Effector CD4-positive, alpha-beta T cell (primary cell): ENCODE results near the gene ETV2.
"Not testable (repeated sequence)": the region's sequence is repeated elsewhere in the genome, so short reads cannot be mapped to it uniquely, and the experiment has no call there.

Source experiments
- DNase-seq: peaks from one replicate; pipeline ENCODE4 v3.0.0-alpha.2; 2020
- total RNA-seq: gene quantifications from one replicate; lab custom pipeline; 2026; lab: John Stamatoyannopoulos, UW

ETV2 gene, protein sequence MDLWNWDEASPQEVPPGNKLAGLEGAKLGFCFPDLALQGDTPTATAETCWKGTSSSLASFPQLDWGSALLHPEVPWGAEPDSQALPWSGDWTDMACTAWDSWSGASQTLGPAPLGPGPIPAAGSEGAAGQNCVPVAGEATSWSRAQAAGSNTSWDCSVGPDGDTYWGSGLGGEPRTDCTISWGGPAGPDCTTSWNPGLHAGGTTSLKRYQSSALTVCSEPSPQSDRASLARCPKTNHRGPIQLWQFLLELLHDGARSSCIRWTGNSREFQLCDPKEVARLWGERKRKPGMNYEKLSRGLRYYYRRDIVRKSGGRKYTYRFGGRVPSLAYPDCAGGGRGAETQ
- 0.56 reads per million for total RNA-seq

DNA sequence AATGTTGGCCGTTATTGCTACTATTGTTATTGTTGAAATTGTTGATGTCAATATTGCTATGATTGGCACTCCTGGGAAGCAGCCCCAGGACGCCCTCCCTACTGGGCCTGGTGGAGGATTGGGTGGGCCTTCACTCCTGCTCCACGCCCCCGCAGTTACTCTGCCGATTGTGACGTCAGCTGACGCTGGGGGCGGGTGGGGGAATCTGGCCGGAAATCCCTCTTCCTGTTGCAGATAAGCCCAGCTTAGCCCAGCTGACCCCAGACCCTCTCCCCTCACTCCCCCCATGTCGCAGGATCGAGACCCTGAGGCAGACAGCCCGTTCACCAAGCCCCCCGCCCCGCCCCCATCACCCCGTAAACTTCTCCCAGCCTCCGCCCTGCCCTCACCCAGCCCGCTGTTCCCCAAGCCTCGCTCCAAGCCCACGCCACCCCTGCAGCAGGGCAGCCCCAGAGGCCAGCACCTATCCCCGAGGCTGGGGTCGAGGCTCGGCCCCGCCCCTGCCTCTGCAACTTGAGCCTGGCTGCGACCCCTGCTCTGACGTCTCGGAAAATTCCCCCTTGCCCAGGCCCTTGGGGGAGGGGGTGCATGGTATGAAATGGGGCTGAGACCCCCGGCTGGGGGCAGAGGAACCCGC is at the start of gene ETV2:
TSS of gene ETV2 (plus strand) at position 231 of the 637 bp plus-strand sequence. CDS start 716 bp downstream, outside the sequence.
- peak; percentile 31 for DNase-seq

DNA sequence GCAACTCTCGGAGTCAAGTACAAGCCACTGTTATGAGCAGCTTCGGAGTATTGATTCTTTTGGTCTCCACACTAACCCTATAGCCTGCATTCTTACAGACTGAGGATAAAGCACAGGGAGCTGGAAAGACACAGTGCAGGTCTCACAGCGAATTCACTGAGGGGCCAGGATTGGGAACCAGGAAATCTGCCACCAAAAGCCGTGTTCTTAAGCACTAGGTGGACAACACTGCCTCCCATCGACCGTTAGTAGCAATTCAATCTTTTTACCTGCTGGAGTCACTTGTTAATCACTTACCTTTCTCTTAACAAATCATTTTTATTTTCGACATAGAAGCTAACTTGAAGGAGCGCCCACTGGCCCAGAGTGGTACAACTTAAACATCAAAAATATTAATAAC is 49.3 kb upstream of the ETV2 start:
- no peak for DNase-seq

DNA sequence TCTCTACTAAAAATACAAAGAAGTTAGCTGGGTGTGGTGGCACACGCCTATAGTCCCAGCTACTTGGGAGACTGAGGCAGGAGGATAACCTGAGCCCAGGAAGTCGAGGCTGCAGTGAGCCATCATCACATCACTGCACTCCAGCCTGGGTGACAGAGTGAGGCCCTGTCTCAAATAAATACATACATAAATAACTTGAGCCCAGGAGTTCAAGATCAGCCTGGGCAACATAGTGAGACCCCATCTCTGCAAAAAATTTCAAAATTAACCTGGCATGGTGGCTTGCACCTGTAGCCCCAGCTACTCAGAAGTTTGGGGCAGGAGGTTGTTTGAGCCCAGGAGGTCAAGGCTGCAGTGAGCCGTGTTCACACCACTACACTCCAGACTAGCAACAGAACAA is 46.5 kb upstream of the ETV2 start:
- DNase-seq = not testable (repeated sequence)

DNA sequence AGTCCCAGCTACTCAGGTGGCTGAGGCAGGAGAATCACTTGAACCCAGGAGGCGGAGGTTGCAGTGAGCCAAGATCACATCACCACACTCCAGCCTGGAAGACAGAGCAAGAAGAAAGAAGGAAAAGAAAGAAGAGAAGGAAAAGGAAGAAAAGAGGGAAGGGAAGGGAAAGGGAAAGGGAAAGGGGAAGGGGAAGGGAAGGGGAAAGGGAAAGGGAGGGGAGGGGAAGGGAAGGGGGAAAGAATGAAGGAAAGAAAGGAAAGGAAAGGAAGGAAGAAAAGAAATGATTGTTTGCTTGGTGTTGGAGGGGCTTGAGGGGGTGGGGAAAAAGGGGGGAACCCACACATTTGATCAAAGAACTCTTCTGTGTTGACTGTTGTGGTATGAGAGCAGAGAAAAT is 45.6 kb upstream of the ETV2 start:
- DNase-seq = no peak

DNA sequence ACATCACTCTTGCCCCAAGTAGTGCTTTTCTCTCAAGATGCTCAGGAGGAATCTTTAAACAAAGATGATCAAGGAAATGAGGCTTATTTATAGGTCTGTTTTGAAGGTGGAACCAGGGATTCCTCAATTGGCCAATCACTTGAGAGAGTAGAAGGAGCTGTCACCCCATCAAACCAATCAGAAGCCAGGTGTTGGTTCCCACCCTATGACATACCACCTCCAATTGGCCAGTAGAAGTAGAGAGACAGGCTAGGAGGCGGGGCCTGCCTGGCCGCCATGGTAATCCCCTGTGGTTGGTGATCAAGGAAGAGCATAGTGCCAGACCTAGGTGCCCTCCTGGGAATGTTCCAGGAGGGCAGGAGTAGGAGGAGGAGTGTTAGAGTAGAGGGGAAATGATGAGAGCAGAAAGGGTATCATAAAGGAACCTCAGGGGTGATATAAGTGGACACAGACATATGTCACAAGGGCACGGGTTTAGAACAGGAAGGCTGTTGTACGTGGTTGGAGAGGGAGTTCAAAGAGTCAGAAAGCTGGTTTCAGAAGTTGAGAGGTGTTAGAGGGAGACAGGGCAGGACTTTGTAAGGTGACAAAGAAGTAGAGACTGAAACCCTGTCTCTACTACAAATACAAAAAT is 45.1 kb upstream of the ETV2 start:
- no peak for DNase-seq

DNA sequence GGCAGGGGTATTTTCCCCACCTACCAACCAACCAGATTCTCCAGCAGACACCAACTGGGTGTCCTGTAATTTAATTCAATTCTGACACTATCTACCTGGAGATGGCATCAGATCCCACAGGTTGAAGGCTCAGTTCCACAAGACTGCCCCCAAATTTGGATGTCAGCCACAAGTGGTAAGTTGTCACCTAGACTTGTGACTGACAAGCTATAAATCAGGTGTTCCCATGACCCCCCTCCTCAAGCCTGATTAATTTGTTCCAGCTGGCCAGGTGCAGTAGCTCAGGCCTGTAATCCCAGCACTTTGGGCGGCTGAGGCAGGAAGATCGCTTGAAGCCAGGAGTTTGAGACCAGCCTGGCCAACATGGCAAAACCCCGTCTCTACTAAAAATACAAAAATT is 39.6 kb upstream of the ETV2 start:
- no peak for DNase-seq

DNA sequence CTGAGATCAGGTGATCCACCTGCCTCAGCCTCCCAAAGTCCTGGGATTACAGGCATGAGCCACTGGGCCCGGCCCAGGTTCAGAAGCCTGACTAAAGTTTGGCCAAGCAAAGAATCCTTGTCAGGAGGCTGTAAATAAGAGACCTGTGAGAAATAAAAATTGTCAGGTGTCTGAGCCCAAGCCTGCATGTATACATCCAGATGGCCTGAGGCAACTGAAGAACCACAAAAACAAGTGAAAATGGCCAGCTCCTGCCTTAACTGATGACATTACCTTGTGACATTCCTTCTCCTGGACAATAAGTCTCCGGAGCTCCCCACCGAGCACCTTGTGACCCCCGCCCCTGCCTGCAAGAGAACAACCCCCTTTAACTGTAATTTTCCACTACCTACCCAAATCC is 37.1 kb upstream of the ETV2 start:
- not testable (repeated sequence) for DNase-seq

DNA sequence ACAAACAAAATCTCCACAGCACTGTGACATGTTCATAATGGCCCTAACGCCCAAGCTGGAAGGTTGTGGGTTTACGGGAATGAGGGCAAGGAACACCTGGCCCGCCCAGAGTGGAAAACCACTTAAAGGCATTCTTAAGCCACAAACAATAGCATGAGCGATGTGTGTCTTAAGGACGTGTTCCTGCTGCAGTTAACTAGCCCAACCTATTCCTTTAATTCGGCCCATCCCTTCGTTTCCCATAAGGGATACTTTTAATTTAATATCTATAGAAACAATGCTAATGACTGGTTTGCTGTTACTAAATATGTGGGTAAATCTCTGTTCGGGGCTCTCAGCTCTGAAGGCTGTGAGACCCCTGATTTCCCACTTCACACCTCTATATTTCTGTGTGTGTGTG is 34.4 kb upstream of the ETV2 start:
- not testable (repeated sequence) for DNase-seq

DNA sequence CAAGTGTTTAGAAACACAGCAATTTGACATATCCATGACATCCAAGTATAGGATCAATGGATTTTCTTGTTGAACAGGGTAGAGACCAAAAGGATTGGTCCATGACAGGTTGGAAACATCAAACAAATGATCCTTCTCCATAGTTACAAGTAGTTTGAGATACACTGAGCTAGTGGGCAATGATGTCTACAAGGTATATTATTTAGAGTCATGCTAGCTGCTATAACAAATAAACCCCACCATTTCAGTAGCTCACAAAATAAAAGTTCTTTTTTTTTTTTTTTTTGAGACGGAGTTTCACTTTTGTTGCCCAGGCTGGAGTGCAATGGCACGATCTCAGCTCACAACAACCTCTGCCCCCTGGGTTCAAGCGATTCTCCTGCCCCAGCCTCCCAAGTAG is 33.9 kb upstream of the ETV2 start:
- DNase-seq = no peak

DNA sequence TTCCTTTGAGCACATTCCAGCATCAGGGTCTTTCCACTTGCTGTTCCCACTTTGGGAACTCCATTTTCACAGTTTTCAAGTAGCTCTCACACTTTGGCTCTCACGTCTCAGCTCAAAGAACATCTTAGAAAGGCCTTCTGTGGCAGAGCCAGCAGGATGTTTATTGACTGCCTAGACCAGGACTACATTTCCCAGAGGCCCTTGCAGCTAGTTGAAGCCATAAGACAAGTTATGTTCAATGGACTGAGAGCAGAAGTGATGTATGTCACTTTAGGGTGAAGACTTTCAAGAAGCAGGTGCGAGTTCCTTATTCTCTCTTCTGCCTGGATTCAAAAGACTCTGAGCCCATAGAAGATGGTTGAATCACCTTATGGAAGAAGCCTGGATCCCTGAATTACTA is 33.3 kb upstream of the ETV2 start:
- no peak for DNase-seq

DNA sequence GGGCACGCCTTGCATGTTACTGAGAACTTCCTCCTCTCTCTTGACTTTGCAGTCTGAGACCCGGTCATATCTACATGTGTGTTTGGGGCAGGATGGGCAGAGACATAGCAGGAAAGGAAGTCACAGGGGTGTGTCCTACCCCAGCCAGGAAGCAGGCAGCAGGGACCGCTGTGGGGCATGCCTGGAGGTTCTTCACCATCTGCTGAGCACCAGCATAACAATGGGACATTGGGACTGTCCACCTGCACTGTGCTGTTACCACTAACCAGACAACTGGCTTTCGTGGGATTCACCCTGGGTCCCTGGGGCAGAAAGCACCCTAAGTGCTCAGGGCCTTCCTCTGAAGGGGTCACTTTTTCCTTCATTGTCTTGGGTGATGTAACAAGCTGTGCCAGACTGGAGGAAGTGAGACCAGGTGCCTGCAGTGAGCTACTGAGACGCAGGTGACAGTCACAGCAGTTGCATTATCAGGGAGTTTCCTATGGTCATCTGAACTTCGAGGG is 31.6 kb upstream of the ETV2 start:
- no peak for DNase-seq

DNA sequence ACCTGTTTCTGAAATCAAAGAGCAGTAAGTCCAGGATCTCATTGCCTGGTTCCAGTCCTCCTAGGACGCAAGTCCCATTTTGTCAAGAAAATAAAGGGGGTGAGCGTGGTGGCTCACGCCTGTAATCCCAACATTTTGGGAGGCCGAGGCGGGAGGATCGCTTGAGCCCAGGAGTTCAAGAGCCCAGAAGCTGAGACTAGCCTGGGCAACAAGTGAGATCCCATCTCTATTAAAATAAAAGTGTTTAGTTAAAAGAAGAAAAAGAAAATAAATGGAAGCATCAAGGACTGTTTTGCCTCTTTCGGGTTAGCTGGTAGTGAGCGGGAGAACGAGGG is 29.4 kb upstream of the ETV2 start:
- DNase-seq = no peak

DNA sequence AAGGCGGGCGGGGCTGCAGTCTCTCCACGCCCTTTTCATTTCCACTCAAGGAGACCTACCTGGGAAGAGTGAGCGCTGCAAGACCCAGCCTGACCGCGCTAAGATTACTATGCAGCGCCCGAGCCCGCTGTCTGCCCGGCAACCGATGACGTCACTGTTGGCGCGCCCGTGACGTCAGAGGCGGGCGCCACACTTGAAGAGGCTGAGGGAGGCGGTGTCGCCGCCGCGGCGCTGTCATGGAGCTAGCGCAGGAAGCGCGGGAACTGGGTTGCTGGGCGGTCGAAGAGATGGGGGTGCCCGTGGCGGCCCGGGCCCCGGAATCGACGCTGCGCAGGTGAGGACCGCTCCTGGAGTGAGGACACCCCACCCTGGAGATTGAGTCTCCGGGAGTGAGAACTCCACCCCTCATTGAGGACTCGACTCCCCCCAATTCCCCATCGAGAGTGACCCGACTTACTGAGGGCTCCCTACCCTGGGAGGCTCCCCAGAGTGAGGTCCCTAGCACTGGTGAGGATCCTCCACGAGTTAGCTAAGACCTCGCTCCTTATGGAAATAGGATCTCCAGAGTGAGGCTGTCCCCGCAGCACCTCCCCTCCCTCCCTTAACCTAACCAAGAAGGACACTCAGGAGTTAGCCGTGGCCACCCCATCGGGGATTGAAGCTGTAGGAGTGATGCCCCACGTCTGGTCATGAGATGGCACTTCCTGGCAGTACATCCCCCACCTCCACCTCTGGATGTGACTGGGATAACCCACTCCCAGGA is 28.8 kb upstream of the ETV2 start, which contains the start of gene HAUS5:
TSS of gene HAUS5 (plus strand) at position 177 of the 763 bp plus-strand sequence. CDS start at position 237, 60 bp downstream.
- peak; percentile 93 for DNase-seq

DNA sequence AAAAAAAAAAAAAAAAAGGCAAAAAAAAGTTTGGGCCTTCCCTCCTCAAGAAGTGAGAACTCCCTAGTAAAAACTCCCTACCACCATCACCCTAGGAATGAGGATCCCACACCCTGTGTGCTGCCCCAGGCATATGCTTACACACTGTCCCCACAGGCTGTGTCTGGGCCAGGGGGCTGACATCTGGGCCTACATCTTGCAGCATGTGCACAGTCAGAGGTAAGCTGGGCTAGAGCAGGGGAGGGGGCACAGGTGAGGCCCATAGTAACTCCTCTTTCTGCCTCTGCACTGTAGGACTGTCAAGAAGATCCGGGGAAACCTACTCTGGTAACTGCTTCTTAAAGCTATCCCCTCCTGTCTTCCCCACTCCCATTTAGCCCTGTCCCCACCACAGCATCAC is 28.0 kb upstream of the ETV2 start:
- no peak for DNase-seq

DNA sequence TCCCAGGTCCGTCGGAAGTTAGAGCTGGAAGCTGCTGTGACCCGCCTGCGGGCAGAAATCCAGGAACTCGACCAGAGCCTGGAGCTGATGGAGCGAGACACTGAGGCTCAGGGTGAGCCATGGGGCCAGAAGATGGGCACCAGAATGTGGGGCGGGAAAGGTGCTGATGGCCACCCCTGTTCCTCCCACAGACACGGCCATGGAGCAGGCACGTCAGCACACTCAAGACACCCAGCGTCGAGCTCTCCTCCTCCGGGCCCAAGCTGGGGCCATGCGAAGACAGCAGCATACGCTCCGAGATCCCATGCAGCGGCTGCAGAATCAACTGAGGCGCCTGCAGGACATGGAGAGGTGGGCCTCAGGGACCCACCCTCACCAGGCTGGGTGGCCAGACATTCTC is 26.5 kb upstream of the ETV2 start:
- no peak for DNase-seq

DNA sequence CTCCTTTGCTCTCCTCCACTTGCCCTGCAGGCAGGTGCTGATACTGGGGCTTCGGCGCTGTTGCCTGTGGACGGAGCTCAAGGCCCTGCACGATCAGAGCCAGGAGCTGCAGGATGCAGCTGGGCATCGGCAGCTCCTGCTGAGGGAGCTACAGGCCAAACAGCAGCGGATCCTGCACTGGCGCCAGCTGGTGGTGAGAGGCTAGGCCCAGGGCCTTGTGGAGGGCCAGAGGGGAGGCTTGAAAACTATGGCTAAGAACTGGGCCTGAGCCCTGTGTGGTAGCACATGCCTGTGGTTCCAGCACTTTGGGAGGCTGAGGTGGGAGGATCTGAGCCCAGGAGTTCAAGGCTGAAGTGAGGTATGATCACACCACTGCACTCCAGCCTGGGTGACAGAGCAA is 22.7 kb upstream of the ETV2 start:
- no peak for DNase-seq

DNA sequence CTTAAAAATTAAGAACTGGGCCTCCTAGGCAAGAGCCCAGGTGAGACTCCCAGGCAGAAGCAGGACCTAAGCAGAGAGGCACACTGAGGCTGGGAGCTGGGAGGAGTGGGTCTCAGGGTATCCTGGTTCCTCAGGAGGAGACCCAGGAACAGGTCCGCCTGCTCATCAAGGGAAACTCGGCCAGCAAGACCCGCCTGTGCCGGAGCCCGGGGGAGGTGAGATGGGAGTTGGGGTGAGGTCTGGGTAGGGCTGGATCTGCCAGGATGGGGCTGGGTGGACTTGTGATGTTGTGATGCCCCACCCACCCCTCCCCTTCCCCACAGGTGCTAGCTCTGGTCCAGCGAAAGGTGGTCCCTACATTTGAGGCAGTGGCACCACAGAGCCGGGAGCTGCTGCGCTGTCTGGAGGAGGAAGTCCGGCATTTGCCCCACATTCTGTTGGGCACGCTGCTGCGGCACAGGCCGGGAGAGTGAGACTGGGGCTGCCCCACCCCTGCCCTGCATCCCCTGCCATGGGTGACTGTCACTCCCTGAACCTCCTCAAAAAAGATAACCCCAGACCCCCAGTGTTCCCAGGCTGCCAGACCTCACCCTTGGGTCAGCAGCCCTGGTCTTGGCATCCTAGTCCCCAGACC is 22.1 kb upstream of the ETV2 start:
- no peak for DNase-seq

DNA sequence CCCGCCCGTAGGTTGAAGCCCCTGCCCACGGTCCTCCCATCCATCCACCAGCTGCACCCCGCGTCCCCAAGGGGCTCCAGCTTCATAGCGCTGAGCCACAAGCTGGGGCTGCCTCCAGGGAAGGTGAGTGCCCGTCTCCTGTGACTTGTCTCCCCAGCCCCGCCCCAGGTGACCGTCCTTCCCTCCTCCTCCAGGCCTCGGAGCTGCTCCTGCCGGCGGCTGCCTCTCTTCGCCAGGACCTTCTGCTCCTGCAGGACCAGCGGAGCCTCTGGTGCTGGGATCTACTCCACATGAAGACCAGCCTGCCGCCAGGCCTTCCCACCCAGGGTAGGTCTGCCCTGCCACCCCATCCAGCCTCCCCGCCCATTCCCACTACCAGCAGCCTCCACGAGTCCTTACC is 21.5 kb upstream of the ETV2 start:
- DNase-seq = no peak

DNA sequence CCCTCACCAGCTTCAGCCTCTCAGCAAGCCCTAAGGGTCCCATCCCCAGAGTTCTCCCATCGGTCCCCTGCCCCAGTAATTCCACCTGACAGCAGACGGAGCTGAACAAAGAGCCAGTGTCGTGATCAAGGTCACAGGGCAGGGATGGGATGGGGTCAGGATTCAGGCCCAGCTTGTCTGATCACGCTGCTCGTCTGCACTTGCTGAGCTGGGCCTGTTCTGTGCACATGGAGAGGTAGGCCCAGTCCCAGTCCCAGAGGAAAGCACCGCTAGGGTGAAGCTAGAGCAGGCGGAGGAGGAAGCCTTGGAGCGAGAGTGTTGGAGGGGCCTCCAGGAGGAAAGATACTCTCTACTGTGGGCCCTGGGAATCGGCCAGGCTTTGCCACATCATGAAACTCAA is 19.8 kb upstream of the ETV2 start:
- no peak for DNase-seq

DNA sequence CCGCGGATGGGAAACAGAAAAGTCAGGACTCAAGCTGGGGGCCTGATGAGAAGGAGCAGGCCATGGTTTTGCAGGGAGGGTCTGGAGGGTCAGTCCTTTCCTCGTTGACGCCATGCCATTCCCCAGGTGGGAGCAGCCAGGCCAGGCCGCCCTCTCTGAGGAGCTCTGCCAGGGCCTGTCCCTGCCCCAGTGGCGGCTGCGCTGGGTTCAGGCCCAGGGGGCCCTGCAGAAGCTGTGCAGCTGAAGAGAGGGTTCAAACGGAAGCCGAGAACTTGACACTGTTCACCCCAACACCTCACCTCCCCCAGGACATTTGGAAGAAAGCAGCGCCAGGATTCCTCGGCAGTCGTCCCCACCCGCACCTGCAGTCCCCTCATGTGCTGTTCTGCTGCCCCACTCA is 18.8 kb upstream of the ETV2 start:
- DNase-seq = no peak

DNA sequence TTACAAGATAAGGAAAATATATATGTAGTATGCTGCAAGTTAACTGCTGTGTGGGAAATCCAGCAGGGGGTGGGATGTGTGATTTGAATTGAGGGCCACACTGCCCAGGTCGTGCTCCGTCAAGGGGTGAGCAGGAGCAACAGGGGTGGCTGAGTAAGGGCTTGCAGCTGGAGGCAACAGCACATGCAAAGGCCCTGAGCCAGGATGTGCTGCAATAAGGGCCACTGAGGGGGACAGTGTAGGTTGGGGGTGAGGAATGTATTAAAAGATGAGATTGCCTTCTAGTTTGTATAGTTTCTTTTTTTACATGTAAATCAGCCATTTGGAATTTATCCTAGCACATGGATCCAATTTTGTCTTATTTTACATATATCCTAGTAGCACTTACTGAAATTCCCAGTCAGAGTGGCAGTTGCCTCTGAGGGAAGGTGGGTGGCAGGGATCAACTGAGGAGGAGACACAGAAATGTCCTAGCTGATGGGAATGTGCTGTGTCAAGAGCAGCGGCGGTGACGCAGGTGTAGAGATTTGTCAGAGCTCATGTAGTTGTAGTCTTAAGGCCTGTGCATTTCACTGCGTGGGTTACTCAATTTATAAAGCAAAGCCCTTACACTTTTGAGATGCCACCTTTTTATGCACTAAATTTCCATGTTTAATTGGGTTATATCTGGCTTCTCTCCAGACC is 18.1 kb upstream of the ETV2 start:
- no peak for DNase-seq

DNA sequence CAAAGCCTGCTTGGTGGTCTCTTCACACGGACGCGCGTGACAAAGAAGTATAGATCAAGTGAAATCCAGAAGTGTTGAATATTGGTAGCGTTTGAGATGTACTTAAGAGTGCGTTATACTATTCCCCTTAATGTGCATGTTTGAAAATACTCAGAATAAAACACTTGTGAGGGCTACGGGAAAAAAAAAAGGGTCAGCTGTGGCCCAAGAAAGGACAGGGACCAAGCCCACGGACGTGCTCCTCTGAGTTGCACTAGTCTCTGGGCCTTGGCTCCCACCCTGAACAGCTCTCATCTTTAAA is 13.3 kb upstream of the ETV2 start:
- no peak for DNase-seq
